Skeletal muscle tissue (tissue), 4 donors: Measurements from ENCODE around the gene VAMP1. TPM values are rescaled to one million over a fixed set of nuclear protein-coding genes. Genes with fewer than 3 reads are reported as not detected.

Experiments used
- H3K27ac ChIP-seq: one replicate; pipeline ENCODE4 v1.7.0; 2013; ENCODE audit warnings: mild to moderate bottlenecking, low read depth, low read length, inconsistent platforms
- H3K27me3 ChIP-seq, 3 donors: one replicate each; pipeline ENCODE4 v1.7.0; 2013; ENCODE audit warnings: low read length in 3 of 3; ENCODE audit not compliant: control insufficient read depth in 3 of 3, insufficient read depth in 3 of 3
- H3K36me3 ChIP-seq, 3 donors: one replicate each; pipeline ENCODE4 v1.7.0; 2013; ENCODE audit warnings: low read length in 3 of 3; ENCODE audit not compliant: control insufficient read depth in 3 of 3, insufficient read depth in 3 of 3
- H3K4me1 ChIP-seq, 3 donors: one replicate each; pipeline ENCODE4 v1.7.0; 2013; ENCODE audit warnings: low read length in 3 of 3, mild to moderate bottlenecking in 3 of 3; ENCODE audit not compliant: control insufficient read depth in 3 of 3, insufficient read depth in 3 of 3
- H3K4me3 ChIP-seq, 3 donors: one replicate each; pipeline ENCODE4 v1.7.0; 2013; ENCODE audit warnings: low read length in 3 of 3
- H3K9ac ChIP-seq, 3 donors: one replicate each; pipeline ENCODE4 v1.7.0; 2013; ENCODE audit warnings: low read length in 3 of 3, mild to moderate bottlenecking in 3 of 3, moderate library complexity in 2 of 3, low read depth in 1 of 3
- H3K9me3 ChIP-seq, 3 donors: one replicate each; pipeline ENCODE4 v1.7.0; 2013; ENCODE audit warnings: low read length in 3 of 3; ENCODE audit not compliant: control insufficient read depth in 3 of 3
- total RNA-seq: library from RNA; depleted of rRNA; stranded (reverse); fragments of >200 nt; gene quantifications from one replicate; pipeline ENCODE4 v1.2.3, GENCODE V29; 2014
- donor health status: Osteomylitis.

VAMP1 gene
- total RNA-seq, 1 donor from 2014 or later, result 2.6 TPM

DNA sequence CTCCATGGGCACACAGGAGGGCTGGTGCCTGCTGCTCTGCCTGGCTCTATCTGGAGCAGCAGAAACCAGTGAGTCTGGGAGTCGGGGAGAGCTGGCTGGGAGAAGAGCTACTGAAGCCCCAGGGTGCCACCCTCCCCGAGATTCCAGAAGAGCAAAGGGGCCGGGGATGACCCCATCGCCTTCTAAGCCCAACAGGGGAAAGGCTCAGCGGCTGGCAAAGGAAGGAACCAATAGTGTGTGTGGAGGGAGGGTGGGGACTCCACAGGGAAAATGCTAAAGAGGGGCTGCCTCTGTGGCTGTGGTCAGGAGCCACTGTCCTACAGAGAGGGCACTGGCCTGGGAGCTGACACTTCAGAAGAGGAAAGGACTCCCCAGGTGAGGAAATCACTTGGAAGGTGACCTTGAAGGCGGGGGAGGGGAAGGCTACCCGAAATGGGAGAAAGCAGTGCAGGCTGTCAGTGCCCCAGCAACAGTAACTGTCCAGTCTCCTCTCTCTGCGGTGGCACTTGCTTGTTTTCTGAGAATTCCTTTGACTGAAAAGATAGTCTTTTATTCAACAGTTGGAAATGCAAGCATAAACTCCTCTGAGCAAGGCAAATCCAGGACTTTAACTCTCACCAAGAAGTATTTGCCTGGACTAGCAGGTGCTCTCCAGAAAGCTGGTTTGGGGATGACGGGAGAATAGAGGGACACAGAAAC lies 18.1 kb downstream of the VAMP1 start:
- Histone ChIP-seq H3K9ac (peak overlapping the region; percentile 94 to 99 (median 94)), H3K9me3 (no peaks in the 10 kb centered on the region), H3K4me3 (peak overlapping the region; percentile 90 to 99 (median 97)), H3K27me3 (no peaks in the 10 kb centered on the region), H3K27ac (peak overlapping the region; percentile 96), H3K4me1 (peaks cover 26 to 37% (median 29%) of the 10 kb centered on the region in 3 donors), H3K36me3 (peaks cover 21 to 36% (median 25%) of the 10 kb centered on the region in 3 donors)

DNA sequence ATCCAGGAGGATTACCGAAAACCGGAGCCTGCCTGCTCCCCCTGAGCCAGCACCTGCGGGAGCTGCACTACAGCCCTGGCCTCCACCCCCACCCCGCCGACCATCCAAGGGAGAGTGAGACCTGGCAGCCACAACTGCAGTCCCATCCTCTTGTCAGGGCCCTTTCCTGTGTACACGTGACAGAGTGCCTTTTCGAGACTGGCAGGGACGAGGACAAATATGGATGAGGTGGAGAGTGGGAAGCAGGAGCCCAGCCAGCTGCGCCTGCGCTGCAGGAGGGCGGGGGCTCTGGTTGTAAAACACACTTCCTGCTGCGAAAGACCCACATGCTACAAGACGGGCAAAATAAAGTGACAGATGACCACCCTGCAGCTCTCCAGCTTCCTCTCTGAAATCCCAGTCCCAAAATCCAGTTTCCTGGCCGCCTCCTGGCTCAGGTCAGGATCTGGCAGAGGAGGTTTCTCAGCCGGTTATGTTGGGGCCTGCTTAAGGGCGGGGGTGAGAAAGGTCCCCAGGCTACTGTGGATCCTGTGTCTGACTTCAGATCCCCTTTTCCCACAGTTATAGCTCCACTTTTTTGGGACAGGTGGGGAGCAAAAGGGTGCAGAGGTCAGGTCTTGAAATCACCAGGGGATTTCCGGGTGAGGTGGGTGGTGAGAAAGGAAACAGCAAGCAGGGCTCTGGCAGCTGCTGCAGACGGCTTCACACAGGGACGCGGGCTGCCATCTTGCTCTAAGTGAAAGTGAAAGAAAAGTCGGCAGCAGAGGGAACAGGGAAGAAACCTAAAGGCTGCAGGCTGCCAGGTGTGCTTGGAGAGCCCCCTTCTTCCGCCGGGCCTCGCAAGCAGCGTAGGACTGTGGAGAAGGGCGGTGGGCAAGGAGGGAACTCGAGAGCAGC lies 18.9 kb downstream of the VAMP1 start, which contains the start of gene TAPBPL:
Gene TAPBPL, plus strand, starts transcription at position 695 of the 897 bp plus-strand sequence. CDS start 207 bp downstream, outside the sequence.
- peak within 1 kb of the TSS; percentile 90 to 99 (median 97) for H3K4me3 ChIP-seq
- peak within 1 kb of the TSS; percentile 96 for H3K27ac ChIP-seq
- no peaks in the 10 kb centered on the region for H3K27me3 ChIP-seq
- no peaks in the 10 kb centered on the region for H3K9me3 ChIP-seq
- H3K36me3 ChIP-seq, result peaks cover 19 to 29% (median 21%) of the 10 kb centered on the region in 3 donors
- peaks cover 26 to 37% (median 29%) of the 10 kb centered on the region in 3 donors for H3K4me1 ChIP-seq
- H3K9ac ChIP-seq, result peak within 1 kb of the TSS; percentile 94 to 99 (median 94)

DNA sequence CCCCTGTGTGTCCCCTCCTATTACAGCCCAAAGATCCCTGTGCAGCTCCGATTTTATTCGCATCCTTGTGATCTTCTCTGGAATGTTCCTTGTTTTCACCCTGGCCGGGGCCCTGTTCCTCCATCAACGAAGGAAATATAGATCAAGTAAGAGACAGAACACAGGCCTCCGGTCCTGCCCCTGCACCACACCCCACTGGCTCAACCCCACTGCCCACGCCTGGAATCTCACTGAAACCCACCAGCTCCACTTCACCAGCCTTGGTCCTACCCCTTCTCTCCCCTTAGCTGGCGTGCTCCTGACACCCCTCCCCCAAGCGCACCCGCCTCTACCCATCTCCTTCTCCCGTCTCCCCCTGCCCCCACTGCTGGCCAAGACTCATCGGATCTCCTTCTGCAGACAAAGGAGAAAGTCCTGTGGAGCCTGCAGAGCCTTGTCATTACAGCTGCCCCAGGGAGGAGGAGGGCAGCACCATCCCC lies 19.6 kb downstream of the VAMP1 start:
- peak overlapping the region; percentile 90 to 99 (median 97) for H3K4me3 ChIP-seq
- no peaks in the 10 kb centered on the region for H3K9me3 ChIP-seq
- H3K27me3 ChIP-seq, result no peaks in the 10 kb centered on the region
- peak overlapping the region; percentile 94 to 99 (median 94) for H3K9ac ChIP-seq
- peaks cover 19 to 32% (median 21%) of the 10 kb centered on the region in 3 donors for H3K36me3 ChIP-seq
- peak overlapping the region; percentile 96 for H3K27ac ChIP-seq
- H3K4me1 ChIP-seq, result peaks cover 26 to 37% (median 29%) of the 10 kb centered on the region in 3 donors

DNA sequence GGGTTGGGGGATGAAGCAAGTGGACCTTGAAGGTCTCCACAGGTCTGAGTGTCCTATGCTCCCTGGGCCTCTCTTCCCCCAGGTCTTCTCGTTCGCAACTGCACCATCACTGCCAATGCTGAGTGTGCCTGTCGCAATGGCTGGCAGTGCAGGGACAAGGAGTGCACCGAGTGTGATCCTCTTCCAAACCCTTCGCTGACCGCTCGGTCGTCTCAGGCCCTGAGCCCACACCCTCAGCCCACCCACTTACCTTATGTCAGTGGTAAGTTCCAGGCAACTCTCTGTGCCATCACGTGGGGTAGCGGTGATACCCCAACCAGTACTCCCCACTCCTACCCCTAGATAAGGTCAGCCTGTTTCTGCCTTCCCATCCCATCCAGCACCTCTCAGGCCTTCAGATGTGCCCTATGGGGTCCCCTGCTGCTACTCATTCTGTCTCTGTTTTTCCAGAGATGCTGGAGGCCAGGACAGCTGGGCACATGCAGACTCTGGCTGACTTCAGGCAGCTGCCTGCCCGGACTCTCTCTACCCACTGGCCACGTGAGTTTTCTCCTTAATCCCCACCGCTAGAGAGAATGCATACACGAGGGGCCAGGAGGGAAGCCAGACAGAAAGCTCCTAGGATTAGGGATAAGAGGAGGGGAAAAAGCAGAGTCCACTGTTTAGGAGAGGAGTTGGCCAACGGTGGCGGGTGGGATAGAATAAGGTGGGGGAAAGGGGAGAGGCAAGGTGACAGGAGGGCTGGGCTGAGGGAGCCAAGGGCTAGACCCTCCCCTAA lies 20.2 kb downstream of the VAMP1 start:
- Histone ChIP-seq H3K27me3 (no peaks in the 10 kb centered on the region), H3K4me1 (peaks cover 26 to 37% (median 29%) of the 10 kb centered on the region in 3 donors), H3K9ac (peak overlapping the region; percentile 94 to 99 (median 94)), H3K36me3 (peaks cover 24 to 36% (median 25%) of the 10 kb centered on the region in 3 donors), H3K27ac (peak overlapping the region; percentile 96), H3K9me3 (no peaks in the 10 kb centered on the region), H3K4me3 (peak overlapping the region; percentile 90 to 99 (median 97))

DNA sequence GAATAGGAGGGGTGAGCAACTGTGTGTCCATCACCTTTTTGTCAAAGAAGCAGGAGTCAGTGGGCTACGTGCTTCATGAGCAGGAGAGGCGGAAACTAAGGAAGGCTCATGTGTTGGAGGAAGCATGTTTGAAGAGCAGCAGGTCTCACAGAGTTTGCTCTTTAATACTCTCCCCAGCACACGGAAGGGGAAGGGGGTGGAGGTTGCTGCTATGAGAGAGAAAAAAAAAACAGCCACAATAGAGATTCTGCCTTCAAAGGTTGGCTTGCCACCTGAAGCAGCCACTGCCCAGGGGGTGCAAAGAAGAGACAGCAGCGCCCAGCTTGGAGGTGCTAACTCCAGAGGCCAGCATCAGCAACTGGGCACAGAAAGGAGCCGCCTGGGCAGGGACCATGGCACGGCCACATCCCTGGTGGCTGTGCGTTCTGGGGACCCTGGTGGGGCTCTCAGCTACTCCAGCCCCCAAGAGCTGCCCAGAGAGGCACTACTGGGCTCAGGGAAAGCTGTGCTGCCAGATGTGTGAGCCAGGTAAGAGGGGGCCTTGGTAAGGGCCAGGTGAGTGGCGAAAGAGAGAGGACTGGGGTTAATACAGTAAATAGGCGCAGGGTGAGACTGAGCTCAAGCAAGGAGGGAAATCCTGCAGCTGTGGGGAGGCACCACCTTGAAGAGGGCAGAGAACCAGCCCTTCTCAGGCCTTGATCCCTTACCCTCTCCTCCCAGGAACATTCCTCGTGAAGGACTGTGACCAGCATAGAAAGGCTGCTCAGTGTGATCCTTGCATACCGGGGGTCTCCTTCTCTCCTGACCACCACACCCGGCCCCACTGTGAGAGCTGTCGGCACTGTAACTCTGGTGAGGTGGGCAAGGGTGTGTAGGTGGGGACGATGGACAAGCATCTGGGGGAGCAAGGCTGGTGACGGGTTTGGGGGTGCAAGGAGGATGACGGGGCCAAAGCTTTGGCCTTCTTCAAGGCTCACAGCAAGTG lies 25.5 kb downstream of the VAMP1 start, which contains the start of gene CD27:
Gene CD27, plus strand, starts transcription at position 252 of the 985 bp plus-strand sequence. Its CDS starts 141 bp downstream, at position 393.
- Histone ChIP-seq H3K36me3 (peaks cover 21 to 32% (median 29%) of the 10 kb centered on the region in 3 donors), H3K9me3 (no peaks in the 10 kb centered on the region), H3K27ac (no peak within 1 kb of the TSS), H3K9ac (no peak within 1 kb of the TSS), H3K4me1 (peaks cover 2% of the 10 kb centered on the region in 3 donors), H3K4me3 (no peak within 1 kb of the TSS), H3K27me3 (no peaks in the 10 kb centered on the region)

DNA sequence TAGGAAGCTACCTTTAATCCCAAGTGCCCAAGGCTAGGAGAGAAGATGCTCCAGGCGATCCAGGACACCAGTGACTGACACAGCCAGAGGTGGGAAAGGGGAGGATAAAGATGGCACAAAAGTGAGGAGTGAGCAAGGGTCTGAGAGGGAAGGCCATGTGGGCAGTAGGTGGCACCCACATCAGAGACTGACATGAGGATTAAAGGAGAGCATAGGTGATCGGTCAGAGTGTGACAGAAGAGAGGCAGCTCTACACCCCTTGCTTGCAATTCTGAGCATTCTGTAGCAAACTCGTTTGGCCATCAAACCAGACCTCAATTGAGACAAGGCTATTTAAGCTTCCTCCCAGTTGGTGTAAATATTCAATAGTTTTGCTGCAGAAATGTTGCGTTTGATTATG lies 26.4 kb downstream of the VAMP1 start:
- Histone ChIP-seq H3K27ac (no peak overlapping the region), H3K27me3 (no peaks in the 10 kb centered on the region), H3K9ac (no peak overlapping the region), H3K9me3 (no peaks in the 10 kb centered on the region), H3K4me1 (no peaks in the 10 kb centered on the region), H3K4me3 (no peak overlapping the region), H3K36me3 (peaks cover 21 to 32% (median 29%) of the 10 kb centered on the region in 3 donors)

DNA sequence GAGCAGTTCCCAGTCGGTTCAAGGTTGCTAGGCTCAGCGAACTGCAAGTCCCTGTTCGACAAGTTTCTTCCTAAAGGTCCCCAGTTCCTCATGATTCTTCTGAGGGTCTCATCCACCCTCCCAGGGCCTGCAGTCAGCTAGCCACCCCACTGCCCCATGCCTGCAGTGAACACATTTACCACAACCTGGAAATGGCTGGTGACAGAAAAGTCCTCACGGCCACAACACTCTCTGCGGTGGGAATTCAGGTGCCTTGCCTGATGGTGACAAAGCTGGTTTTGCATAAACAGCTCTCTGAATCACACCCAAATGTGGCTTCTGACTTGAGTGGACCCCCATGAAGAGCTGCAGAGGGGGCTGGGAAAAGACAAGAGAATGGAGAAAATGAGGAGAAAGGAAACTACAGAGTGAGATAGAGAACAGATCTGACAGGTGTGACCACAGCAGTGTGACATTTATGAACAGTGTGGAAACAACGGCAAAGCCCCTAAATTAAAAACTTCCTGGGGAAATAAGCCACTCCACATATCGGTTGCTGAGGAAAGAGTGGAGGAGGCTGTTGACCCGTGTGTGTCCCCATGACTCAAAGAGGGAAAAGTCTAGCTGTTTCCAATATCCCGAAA lies 27.0 kb downstream of the VAMP1 start:
- H3K4me1 ChIP-seq, result no peaks in the 10 kb centered on the region
- peaks cover 21 to 32% (median 29%) of the 10 kb centered on the region in 3 donors for H3K36me3 ChIP-seq
- no peaks in the 10 kb centered on the region for H3K9me3 ChIP-seq
- H3K27ac ChIP-seq, result no peak overlapping the region
- H3K9ac ChIP-seq, result no peak overlapping the region
- no peak overlapping the region for H3K4me3 ChIP-seq
- H3K27me3 ChIP-seq, result no peaks in the 10 kb centered on the region

DNA sequence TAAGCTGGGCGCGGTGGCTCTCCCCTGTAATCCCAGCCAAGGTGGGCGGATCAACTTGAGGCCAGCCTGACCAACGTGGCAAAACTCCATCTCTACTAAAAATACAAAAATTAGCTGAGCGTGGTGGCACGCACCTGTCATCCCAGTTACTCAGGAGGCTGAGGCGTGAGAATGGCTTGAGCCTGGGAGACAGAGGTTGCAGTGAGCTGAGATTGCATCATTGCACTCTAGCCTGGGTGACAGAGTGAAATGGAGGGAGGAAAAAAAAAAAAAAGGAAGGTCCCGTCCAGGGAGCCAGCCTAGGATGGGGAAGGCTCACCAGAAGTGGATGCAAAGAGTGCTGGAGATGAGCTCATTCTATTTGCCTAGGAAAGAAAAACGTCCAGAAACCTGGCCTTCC lies 27.6 kb downstream of the VAMP1 start:
- Histone ChIP-seq H3K9ac (no peak overlapping the region), H3K4me1 (no peaks in the 10 kb centered on the region), H3K27ac (no peak overlapping the region), H3K27me3 (no peaks in the 10 kb centered on the region), H3K36me3 (peaks cover 20 to 28% (median 27%) of the 10 kb centered on the region in 3 donors), H3K9me3 (no peaks in the 10 kb centered on the region), H3K4me3 (no peak overlapping the region)
